H9 (cell line): Measurements from ENCODE around the gene IQCC. TPM values are rescaled to one million over a fixed set of nuclear protein-coding genes. Genes with fewer than 3 reads are reported as not detected.

Experiments used
- DNase-seq: peaks from one replicate; pipeline ENCODE4 v3.0.0-alpha.2; 2017
- H2AFZ ChIP-seq: one replicate; pipeline ENCODE4 v1.6.1; 2013; ENCODE audit warnings: mild to moderate bottlenecking, low read length, control low read depth, moderate library complexity
- H2AK5ac ChIP-seq: 2 replicates; pipeline ENCODE4 v1.6.1; 2013; ENCODE audit warnings: low read length, control low read depth, mixed read lengths; ENCODE audit not compliant: insufficient read length
- H2BK120ac ChIP-seq: one replicate; pipeline ENCODE4 v1.6.1; 2013; ENCODE audit warnings: low read depth, mild to moderate bottlenecking, low read length, control low read depth, inconsistent platforms; ENCODE audit not compliant: poor library complexity, severe bottlenecking
- H2BK12ac ChIP-seq: 2 replicates; pipeline ENCODE4 v1.6.1; 2013; ENCODE audit warnings: low read length, control low read depth, mixed read lengths, low read depth; ENCODE audit not compliant: insufficient read length
- H2BK15ac ChIP-seq: 2 replicates; pipeline ENCODE4 v1.6.1; 2013; ENCODE audit warnings: low read depth, low read length, control low read depth
- H2BK20ac ChIP-seq: one replicate; pipeline ENCODE4 v1.6.1; 2013; ENCODE audit warnings: low read depth, mild to moderate bottlenecking, low read length, control low read depth, inconsistent platforms; ENCODE audit not compliant: poor library complexity, severe bottlenecking
- H2BK5ac ChIP-seq: 2 replicates; pipeline ENCODE4 v1.6.1; 2013; ENCODE audit warnings: low read length, control low read depth, mixed read lengths; ENCODE audit not compliant: insufficient read length
- H3K14ac ChIP-seq: 2 replicates; pipeline ENCODE4 v1.6.1; 2013; ENCODE audit warnings: low read length, control low read depth; ENCODE audit not compliant: insufficient read depth
- H3K18ac ChIP-seq: 2 replicates; pipeline ENCODE4 v1.6.1; 2013; ENCODE audit warnings: low read depth, mild to moderate bottlenecking, mixed read lengths, low read length, control low read depth; ENCODE audit not compliant: insufficient read length
- H3K23ac ChIP-seq: 2 replicates; pipeline ENCODE4 v1.6.1; 2013; ENCODE audit warnings: low read length, control low read depth, mixed read lengths, low read depth; ENCODE audit not compliant: insufficient read length
- H3K23me2 ChIP-seq: 2 replicates; pipeline ENCODE4 v1.6.1; 2013; ENCODE audit warnings: low read depth, mild to moderate bottlenecking, mixed read lengths, low read length, control low read depth; ENCODE audit not compliant: insufficient read length, poor library complexity, severe bottlenecking
- H3K27ac ChIP-seq: 2 replicates; pipeline ENCODE4 v1.5.1; 2013; ENCODE audit warnings: low read length, control low read depth, mixed read lengths, low read depth; ENCODE audit not compliant: insufficient read length
- H3K27me3 ChIP-seq: 2 replicates; pipeline ENCODE4 v1.6.1; 2013; ENCODE audit warnings: low read length, control low read depth, inconsistent platforms; ENCODE audit not compliant: insufficient read depth
- H3K4ac ChIP-seq: 2 replicates; pipeline ENCODE4 v1.6.1; 2013; ENCODE audit warnings: low read depth, mild to moderate bottlenecking, control low read depth, inconsistent platforms, low read length, moderate library complexity
- H3K4me1 ChIP-seq: 2 replicates; pipeline ENCODE4 v1.6.1; 2013; ENCODE audit warnings: low read length, control low read depth, inconsistent platforms; ENCODE audit not compliant: insufficient read depth
- H3K4me2 ChIP-seq: 2 replicates; pipeline ENCODE4 v1.6.1; 2013; ENCODE audit warnings: low read length, control low read depth, mixed read lengths; ENCODE audit not compliant: insufficient read length, insufficient read depth
- H3K56ac ChIP-seq: 2 replicates; pipeline ENCODE4 v1.6.1; 2013; ENCODE audit warnings: low read depth, mild to moderate bottlenecking, mixed read lengths, low read length, control low read depth; ENCODE audit not compliant: insufficient read length
- H3K79me1 ChIP-seq: 2 replicates; pipeline ENCODE4 v1.6.1; 2013; ENCODE audit warnings: low read depth, mild to moderate bottlenecking, moderate library complexity, low read length, control low read depth, inconsistent platforms; ENCODE audit not compliant: insufficient read depth, poor library complexity, severe bottlenecking
- H3K79me2 ChIP-seq: 2 replicates; pipeline ENCODE4 v1.6.1; 2013; ENCODE audit warnings: low read length, control low read depth, inconsistent platforms; ENCODE audit not compliant: insufficient read depth
- H3K9ac ChIP-seq: 2 replicates; pipeline ENCODE4 v1.6.1; 2013; ENCODE audit warnings: low read length, control low read depth, mixed read lengths; ENCODE audit not compliant: insufficient read length; ENCODE audit errors: extremely low read depth
- H3K9me3 ChIP-seq: one replicate; pipeline ENCODE4 v1.6.1; 2013; ENCODE audit warnings: low read depth, low read length, inconsistent platforms; ENCODE audit not compliant: control insufficient read depth
- H3T11ph ChIP-seq: one replicate; pipeline ENCODE4 v1.6.1; 2013; ENCODE audit warnings: mild to moderate bottlenecking, low read length, control low read depth, inconsistent platforms
- H4K20me1 ChIP-seq: one replicate; pipeline ENCODE4 v1.6.1; 2013; ENCODE audit not compliant: control insufficient read depth, insufficient read length, insufficient read depth
- H4K5ac ChIP-seq: 2 replicates; pipeline ENCODE4 v1.6.1; 2013; ENCODE audit warnings: low read depth, mild to moderate bottlenecking, mixed read lengths, low read length, control low read depth; ENCODE audit not compliant: insufficient read length
- H4K8ac ChIP-seq: replicated peaks from 2 replicates; pipeline ENCODE4 v1.6.1; 2013; ENCODE audit warnings: low read length, control low read depth, mixed read lengths, low read depth; ENCODE audit not compliant: insufficient read length
- H4K91ac ChIP-seq: 2 replicates; pipeline ENCODE4 v1.6.1; 2013; ENCODE audit warnings: low read depth, mild to moderate bottlenecking, moderate library complexity, mixed read lengths, low read length, control low read depth; ENCODE audit not compliant: insufficient read length
- H3K27ac Mint-ChIP-seq, 3 experiments: 2 replicates in 2 of 3; 3 replicates in 1 of 3; pipeline ENCODE4 v1.8.0; 2020 to 2021; ENCODE audit warnings: mixed read lengths in 3 of 3, mild to moderate bottlenecking in 1 of 3, moderate library complexity in 1 of 3
- H3K27me3 Mint-ChIP-seq: 2 replicates; pipeline ENCODE4 v1.8.0; 2021; ENCODE audit warnings: low read depth, mild to moderate bottlenecking, moderate library complexity, mixed read lengths
- H3K36me3 Mint-ChIP-seq, 3 experiments: 2 replicates in 2 of 3; 3 replicates in 1 of 3; pipeline ENCODE4 v1.8.0; 2020 to 2021; ENCODE audit warnings: low read depth in 3 of 3, mixed read lengths in 3 of 3; ENCODE audit not compliant: insufficient read depth in 1 of 3
- H3K4me1 Mint-ChIP-seq, 2 experiments: 2 replicates each; pipeline ENCODE4 v1.8.0; 2020; ENCODE audit warnings: mixed read lengths in 2 of 2
- H3K4me3 Mint-ChIP-seq, 2 experiments: 2 replicates in 1 of 2; 3 replicates in 1 of 2; pipeline ENCODE4 v1.8.0; 2020 to 2021; ENCODE audit warnings: mild to moderate bottlenecking in 2 of 2, mixed read lengths in 2 of 2, moderate library complexity in 1 of 2
- H3K9me3 Mint-ChIP-seq, 2 experiments: 2 replicates in 1 of 2; 3 replicates in 1 of 2; pipeline ENCODE4 v1.8.0; 2020; ENCODE audit warnings: mild to moderate bottlenecking in 2 of 2, mixed read lengths in 2 of 2, moderate library complexity in 1 of 2
- WGBS: extraction: QIAGEN DNeasy Blood & Tissue Kit; methylation state at CpG from one replicate; pipeline ENCODE4 v1.1.7; 2013; ENCODE audit warnings: missing lambda C conversion rate, low lambda C conversion rate, mixed read lengths; ENCODE audit not compliant: insufficient read length; ENCODE audit errors: extremely low coverage; 5-methylcytosine and 5-hydroxymethylcytosine counted together
- total RNA-seq: library from RNA; stranded (reverse); gene quantifications from 2 replicates; pipeline ENCODE4 v1.2.1, GENCODE V29; 2021
- TF ChIP-seq, protein P1 (sequence below): fragments of 200-600 bp; sonication (generic); conservative IDR thresholded peaks from 3 replicates; pipeline ENCODE4 v1.8.0; 2021; ENCODE audit warnings: antibody characterized with exemption, mild to moderate bottlenecking

Gene IQCC
- total RNA-seq, 1 experiment from 2014 or later, result 5.3 TPM

DNA sequence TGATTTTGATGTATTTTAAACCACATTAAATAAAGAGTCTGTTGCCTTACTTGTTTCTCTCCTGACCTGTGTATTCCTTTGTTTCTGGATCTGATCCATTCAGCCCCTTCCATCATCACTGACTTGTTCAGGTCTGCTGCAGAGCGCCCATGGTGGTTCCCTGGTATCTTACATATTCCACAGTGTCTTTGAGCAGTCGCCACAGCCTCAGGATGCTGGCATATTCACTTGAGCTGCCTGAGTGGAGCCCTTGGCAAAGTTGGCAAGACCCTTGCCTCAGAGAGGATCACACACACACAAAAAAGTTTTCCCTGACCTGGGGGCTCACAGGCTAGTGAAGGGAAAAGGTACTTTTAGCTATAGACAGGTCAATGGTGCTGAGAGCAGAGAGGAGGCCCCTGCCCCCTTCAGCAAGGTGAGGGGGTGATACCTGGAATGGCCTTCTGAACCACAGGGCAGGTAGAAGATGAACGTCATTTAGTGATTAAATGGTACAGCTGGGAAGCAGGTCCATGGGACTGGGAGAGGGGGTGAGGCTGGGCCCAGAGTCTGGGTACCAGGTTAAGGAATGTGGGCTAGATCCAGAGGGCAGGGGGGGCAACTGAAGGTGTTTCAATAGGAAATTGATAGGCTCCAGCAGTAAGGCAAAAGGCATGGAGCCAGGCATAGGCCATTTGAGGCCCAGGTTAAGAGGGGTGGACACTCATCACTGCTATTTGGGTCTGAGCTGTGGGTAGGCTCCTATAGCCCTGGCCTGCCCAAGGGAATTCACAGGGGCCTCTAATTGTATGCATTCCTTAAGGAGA, 7.0 kb upstream of the IQCC start:
- TF ChIP-seq, protein P1, sequence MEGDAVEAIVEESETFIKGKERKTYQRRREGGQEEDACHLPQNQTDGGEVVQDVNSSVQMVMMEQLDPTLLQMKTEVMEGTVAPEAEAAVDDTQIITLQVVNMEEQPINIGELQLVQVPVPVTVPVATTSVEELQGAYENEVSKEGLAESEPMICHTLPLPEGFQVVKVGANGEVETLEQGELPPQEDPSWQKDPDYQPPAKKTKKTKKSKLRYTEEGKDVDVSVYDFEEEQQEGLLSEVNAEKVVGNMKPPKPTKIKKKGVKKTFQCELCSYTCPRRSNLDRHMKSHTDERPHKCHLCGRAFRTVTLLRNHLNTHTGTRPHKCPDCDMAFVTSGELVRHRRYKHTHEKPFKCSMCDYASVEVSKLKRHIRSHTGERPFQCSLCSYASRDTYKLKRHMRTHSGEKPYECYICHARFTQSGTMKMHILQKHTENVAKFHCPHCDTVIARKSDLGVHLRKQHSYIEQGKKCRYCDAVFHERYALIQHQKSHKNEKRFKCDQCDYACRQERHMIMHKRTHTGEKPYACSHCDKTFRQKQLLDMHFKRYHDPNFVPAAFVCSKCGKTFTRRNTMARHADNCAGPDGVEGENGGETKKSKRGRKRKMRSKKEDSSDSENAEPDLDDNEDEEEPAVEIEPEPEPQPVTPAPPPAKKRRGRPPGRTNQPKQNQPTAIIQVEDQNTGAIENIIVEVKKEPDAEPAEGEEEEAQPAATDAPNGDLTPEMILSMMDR, result no peak
- H2BK15ac ChIP-seq, result no peak overlapping the region
- no peak overlapping the region for H3K14ac ChIP-seq
- no peak overlapping the region for H3K23ac ChIP-seq
- no peak overlapping the region for H2AFZ ChIP-seq
- H3K56ac ChIP-seq, result no peak overlapping the region
- H2BK12ac ChIP-seq, result no peak overlapping the region
- H4K8ac ChIP-seq, result no peak overlapping the region
- Mint-ChIP-seq H3K36me3 (peaks cover 25 to 50% (median 45%) of the 10 kb centered on the region in 3 experiments; a peak in 6 of 7 replicates), H3K9me3 (no peaks in the 10 kb centered on the region), H3K4me3 (no peak overlapping the region; a peak in 1 of 5 replicates), H3K27me3 (no peaks in the 10 kb centered on the region; the same call in none of the 2 replicates), H3K4me1 (peaks cover 36 to 37% of the 10 kb centered on the region in 2 experiments), H3K27ac (peak overlapping the region; percentile 20 to 88 (median 47); a peak in 4 of 7 replicates)
- no peak overlapping the region for H2BK5ac ChIP-seq
- H3K79me1 ChIP-seq, result no peaks in the 10 kb centered on the region
- no peaks in the 10 kb centered on the region; the same call in 1 of the 2 replicates for H3K4me1 ChIP-seq
- H3K27me3 ChIP-seq, result no peaks in the 10 kb centered on the region
- no peak overlapping the region for H2BK120ac ChIP-seq
- no peak overlapping the region for H3K9ac ChIP-seq
- no peak overlapping the region for H3K4ac ChIP-seq
- no peak overlapping the region for H3K18ac ChIP-seq
- H2BK20ac ChIP-seq, result no peak overlapping the region
- H3T11ph ChIP-seq, result no peak overlapping the region
- H3K23me2 ChIP-seq, result peaks cover 3% of the 10 kb centered on the region
- no peak overlapping the region for H3K4me2 ChIP-seq
- no peaks in the 10 kb centered on the region for H3K9me3 ChIP-seq
- no CpG with 5 or more reads among the region's 3 CpGs for WGBS
- DNase-seq, result no peak
- no peak overlapping the region for H4K91ac ChIP-seq
- no peak overlapping the region for H2AK5ac ChIP-seq
- no peaks in the 10 kb centered on the region for H4K20me1 ChIP-seq
- no peaks in the 10 kb centered on the region for H3K79me2 ChIP-seq
- no peak overlapping the region for H3K27ac ChIP-seq
- no peak overlapping the region for H4K5ac ChIP-seq
